GM21367 (cell line): ENCODE results near the gene APOA5.
"Not testable (repeated sequence)": the region's sequence is repeated elsewhere in the genome, so short reads cannot be mapped to it uniquely, and the experiment has no call there.

Experiments used
- ATAC-seq: cut with Tn5 transposase; IDR thresholded peaks from one replicate; pipeline ENCODE4 v1.9.1; 2021; ENCODE audit not compliant: unreplicated experiment

APOA5 gene

GRCh38 chr11:116776522-116776984 is 15.1 kb downstream of the APOA5 start:
- ATAC-seq, result no peak

DNA sequence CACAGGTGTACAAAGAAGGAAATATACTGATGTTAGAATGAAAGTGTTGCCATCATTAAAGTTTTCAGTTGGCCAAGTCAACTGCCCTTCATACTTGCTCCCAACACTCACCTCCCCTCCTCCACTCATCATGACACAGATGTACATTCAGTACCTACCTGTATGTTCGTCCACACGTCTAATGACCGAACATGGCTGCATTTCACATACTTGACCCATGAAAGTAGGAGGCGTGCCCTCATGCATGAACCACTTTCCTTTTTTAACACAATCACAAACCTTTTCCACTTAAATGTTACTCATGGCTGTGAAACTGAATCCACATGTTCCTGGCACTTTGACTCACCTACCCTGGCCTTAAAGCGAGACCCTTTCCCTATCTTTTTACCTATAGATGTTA is 15.7 kb downstream of the APOA5 start:
- no peak for ATAC-seq

- no peak for ATAC-seq
Observed at GRCh38 chr11:116774661-116775060, 17.0 kb downstream of the APOA5 start.

DNA sequence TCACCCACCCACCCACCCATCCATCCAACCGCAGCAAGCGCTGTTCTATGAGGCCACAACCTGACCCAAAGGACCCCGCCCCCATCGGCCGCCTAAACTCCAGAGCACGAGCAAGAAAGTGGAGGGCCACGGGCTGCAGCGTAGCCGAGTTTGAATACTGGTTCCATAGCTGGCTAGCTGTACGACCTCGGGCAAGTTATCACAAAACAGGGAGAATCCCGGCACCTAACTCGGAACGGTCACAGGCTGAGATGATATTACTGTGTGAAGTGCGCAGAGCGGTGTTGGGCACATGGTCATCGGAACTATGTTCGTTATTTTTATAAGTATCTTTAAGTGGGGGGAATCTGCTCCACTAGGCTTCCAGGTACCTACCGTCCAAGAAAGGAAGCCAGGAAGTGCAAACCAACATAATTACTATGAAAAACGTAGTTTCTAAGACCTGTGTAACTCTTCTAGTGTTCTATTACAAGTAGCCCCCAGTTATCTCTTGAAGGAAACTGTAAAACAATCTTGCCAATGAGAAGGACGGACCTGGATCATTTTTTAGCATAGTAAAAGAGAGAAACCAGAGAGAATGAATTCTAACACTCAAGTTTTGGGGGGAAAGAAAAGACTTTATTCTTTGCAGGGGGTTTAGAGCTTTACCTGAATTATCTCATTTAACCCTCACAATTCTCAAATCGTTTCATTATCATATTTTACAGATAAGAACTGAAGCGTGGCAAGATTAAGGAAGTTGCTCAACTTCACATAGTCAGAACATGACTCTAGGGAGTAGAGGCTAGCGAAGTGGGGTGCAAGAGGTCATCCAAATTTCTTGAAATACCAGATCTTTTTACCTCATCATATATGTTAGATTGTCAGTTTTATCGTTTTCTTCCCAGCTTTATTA is 18.2 kb downstream of the APOA5 start:
- peak; percentile 28 for ATAC-seq

GRCh38 chr11:116772443-116773202 is 19.1 kb downstream of the APOA5 start, which contains the start of gene BUD13:
BUD13 (minus strand) TSS chr11:116772987; CDS start chr11:116772964, 23 bp downstream.
- peak; percentile 75 for ATAC-seq

DNA sequence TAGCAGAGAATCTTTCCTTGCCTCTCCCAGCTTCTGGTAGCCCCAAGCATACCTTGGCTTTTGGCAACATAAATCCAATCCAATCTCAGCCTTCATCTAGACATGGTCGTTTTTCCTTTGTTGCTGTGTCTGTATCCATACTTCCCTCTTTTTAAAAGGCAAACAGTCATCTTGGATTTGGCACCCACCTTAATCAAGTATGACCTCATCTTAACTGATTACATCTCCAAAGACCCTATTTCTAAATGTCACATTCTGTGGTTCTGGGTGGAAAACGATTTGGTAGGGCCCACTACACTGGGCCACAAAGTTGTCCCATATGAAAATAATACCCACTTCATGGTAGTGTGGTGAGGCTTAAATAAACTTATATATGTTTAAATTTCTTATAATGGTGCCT is 19.7 kb downstream of the APOA5 start:
- ATAC-seq, result no peak

DNA sequence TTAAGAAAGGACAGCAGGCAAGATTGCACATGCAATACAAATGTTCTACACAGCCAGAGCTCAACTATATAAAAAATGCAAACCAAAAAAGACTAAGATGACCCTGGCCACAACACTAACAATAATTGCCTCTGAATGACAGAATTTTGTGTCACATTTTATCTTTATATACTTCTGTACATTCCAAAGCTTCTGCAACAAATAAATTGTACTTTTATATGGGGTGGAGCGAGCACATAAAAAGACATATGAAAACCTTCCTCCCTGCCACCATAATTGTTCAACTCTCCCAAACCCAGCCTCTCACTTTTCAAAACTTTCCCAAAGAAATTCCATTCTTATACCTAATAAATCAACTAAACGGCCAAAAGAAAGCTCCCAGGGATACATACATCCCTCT is 29.5 kb downstream of the APOA5 start:
- no peak for ATAC-seq

- not testable (repeated sequence) for ATAC-seq
Observed at GRCh38 chr11:116756044-116756443, 35.6 kb downstream of the APOA5 start.

- no peak for ATAC-seq
Observed at GRCh38 chr11:116750070-116750718, 41.5 kb downstream of the APOA5 start.

GRCh38 chr11:116742104-116742503 is 49.6 kb downstream of the APOA5 start:
- no peak for ATAC-seq

- ATAC-seq, result no peak
Observed at GRCh38 chr11:116740741-116741140, 50.9 kb downstream of the APOA5 start.
